ENCODE results near the gene CYP17A1.
"Not testable (repeated sequence)": the region's sequence is repeated elsewhere in the genome, so short reads cannot be mapped to it uniquely, and the experiment has no call there.

Gene CYP17A1

DNA sequence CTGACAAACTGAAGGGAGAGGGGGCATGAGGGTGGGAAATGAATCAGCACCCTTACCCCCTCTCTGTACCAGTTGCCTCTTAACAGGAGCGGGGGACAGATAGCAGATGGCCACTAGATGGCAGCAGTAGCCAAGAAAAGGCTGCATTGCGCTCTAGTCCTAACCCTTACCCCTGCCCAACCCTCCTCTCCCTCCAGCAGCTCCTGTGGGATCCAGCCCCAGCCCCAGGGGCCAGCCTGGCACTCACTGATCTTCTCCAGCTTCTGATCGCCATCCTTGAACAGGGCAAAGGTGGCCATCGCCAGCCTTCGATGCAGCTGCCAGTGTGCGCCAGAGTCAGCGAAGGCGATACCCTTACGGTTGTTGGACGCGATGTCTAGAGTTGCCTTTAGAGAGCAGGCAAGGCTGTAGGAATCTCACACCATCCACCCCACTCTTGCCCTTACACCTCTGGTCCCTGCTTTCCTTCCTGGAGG is 2.2 kb downstream of the CYP17A1 start:
- peak; percentile 85 for DNase-seq

DNA sequence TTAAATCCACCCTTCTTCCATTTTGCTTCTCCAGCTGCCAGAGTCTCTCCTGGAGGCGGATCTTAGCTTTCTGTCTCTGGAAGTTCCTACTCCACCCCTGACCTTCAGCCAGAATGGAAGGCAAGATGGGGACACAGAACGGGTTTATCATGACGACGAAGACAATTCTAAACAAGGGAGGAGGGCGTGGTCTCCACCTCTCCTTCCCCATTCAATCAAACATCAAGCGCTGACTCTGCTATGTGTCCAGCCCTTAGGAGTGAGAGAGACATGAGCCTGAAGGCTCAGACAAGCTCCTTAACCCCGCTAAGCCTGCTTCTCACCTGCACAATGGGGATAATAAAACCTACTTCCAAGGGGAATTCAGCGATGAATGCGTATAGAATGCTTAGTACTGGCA is 3.1 kb downstream of the CYP17A1 start:
- peak; percentile 23 for DNase-seq

GRCh38 chr10:102832987-102833386 is 4.2 kb downstream of the CYP17A1 start:
- no peak for DNase-seq

- DNase-seq, result no peak
Measured at GRCh38 chr10:102832248-102832647, 5.0 kb downstream of the CYP17A1 start.

DNA sequence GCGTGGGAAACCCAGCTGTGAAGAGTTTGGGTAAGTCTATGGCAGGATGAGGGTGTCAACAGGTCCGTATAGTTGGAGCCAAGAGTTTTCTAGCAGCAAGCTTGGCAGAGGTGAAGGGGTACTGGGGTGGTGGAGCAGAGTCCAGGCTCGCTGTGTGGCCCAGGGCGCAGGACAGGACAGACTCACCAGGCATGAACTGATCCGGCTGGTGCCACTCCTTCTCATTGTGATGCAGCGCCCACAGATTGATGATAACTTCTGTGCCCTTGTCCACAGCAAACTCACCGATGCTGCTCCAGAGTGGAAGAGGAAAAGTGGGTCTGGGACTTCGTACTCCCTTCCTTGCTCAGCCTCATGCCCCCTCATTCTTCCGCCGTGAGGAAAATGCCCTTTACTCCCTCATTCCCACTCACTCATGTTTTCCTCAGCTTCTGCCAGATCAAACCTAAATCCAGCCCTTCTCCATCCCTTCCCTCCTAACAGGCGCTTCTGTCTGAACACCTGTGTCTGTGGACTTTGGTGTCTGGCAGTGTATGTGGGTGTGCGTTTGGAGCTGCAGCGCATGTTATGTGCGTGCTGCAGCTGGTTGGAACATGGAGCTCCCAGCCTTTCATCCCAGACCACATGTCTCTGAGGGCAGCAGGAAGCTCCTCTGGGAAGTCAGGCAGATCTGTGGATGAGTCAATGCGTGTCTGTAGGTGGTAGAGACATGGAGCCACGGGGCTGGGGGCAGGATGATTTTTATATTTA is 5.7 kb downstream of the CYP17A1 start:
- no peak for DNase-seq

GRCh38 chr10:102827597-102827975 is 9.6 kb downstream of the CYP17A1 start:
- DNase-seq, result no peak

GRCh38 chr10:102826148-102826796 is 10.9 kb downstream of the CYP17A1 start:
- no peak for DNase-seq

- DNase-seq, result no peak
Measured at GRCh38 chr10:102824664-102825063, 12.5 kb downstream of the CYP17A1 start.

- no peak for DNase-seq
Measured at GRCh38 chr10:102822222-102822621, 15.0 kb downstream of the CYP17A1 start.

GRCh38 chr10:102820008-102820407 is 17.2 kb downstream of the CYP17A1 start:
- DNase-seq, result not testable (repeated sequence)

GRCh38 chr10:102819054-102819453 is 18.2 kb downstream of the CYP17A1 start:
- no peak for DNase-seq

- no peak for DNase-seq
Measured at GRCh38 chr10:102817175-102817574, 20.0 kb downstream of the CYP17A1 start.

DNA sequence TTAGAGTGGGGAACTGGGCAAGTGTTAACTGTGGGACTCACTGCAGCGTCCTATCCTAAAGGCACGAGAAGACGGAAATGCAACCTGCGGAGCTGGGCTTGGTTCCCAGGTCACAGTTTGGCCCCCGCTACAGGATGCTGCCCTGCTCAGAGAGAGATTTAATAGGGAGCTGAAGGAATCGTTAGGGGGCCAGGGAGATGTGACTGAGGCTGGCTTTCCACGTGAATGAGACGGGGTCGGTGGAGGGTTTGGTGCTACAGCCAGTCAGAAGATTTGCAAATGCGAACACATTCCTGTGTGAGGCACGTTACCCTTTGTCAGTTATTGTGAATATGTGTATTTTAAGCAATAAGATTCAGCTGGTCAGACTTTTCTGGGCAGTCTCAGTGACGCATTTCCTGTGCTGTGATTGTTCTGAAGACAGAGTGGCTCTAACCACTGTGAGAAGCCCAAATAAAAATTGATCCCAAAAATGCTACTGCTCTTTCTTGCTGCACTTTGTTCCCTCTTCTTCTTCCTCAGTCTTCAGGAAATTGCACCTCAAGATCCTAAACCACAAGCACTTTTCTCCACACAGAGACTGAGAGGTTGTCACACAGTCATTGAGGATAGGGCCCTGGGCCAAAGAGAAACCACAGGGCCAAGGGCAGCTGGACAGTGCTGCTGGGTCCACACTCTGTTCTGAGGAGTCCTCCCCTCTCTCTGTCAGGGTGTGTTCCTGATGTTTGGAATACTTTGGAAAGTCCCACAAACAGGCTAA is 21.2 kb downstream of the CYP17A1 start:
- no peak for DNase-seq

DNA sequence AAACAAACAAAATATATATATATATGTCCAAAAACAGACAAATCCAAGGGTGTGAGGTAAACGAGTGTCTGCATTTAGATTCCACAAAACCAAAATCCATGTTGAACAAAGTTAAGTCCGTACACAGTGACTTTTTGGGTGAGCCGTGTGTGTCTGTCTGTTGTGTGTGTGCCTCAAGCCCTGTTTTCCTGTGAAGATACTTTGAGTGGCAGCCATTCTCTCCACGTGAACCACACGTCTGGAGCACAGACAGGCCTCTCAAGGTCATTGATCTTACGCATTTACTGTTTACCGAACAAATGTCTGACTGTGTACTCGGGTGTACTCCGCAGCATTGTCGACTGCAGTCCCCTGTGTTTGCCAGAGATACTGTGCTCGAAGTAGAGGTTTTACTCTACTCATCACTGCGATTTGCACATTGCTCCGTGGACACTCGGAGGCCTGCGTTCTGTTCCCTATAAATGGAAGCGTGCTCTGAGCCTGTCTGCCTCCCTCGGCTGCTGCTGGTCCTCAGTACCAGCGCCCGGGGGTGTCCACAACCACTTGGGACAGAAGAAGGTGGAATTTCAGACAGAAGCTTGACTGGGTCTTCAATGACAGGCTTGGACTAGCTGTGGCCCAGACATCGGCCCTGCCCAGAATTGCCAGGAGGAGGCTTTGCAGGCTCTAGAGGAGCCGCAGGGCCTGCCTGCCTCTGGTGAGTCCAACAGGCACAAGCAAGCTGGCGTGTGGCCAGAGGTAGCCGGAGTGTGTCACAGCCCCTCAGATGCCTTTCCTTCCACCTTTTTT is 22.1 kb downstream of the CYP17A1 start:
- no peak for DNase-seq

- DNase-seq, result peak; percentile 65
Measured at GRCh38 chr10:102814453-102814871, 22.8 kb downstream of the CYP17A1 start.

DNA sequence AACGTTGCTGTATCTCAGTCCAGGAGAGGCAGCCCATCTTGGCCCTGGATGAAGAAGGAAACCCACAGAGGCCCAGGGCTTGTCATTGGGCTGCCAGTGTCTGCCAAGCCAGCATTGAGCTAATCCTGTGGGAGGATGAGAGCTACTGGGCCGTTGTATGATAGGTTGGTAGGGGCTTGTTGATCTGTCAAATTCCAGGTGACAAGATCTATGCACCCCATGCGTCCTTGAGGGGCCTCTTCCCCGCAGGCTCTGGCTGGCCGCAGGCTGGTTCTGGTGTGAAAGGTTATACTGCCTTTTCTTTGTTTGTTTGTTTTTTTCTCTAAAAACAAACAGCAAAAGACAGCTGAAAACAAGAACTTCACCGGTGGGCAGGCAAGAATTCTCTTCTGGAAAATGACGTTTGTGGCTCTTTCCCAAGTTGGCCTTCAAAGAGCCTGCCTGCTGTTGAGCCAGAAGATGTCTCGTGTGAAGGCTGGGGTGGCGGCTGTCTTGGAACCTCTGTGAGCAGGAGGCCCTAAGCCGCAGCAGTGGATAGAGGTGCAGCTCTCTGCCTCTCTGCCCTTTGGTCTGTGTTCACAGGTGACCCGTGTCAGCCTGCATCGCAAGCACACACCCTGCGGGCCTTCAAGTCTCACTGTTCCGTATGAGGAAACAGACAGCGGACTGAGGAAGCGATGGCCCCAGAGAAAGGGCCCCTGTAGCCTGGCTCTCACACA is 23.3 kb downstream of the CYP17A1 start:
- no peak for DNase-seq

DNA sequence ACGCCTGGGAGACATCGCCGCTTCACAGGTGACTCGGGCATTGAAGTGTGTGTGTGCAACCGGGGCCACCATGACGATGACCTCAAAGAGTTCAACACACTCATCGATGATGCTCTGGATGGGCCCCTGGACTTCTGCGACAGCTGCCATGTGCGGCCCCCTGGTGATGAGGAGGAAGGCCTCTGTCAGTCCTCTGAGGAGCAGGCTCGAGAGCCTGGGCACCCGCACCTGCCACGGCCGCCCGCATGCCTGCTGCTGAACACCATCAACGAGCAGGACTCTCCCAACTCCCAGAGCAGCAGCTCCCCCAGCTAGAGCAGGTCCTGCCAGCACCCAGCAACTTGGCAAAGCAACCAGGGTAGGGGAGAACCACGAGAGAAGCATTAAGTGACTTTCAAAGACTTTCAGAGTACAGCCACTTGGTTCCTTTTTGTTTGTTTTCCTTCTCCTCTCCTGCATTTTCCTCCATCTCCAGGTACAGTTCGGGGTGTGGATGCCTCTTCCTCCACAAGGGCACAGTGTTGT is 24.1 kb downstream of the CYP17A1 start:
- DNase-seq, result no peak

DNA sequence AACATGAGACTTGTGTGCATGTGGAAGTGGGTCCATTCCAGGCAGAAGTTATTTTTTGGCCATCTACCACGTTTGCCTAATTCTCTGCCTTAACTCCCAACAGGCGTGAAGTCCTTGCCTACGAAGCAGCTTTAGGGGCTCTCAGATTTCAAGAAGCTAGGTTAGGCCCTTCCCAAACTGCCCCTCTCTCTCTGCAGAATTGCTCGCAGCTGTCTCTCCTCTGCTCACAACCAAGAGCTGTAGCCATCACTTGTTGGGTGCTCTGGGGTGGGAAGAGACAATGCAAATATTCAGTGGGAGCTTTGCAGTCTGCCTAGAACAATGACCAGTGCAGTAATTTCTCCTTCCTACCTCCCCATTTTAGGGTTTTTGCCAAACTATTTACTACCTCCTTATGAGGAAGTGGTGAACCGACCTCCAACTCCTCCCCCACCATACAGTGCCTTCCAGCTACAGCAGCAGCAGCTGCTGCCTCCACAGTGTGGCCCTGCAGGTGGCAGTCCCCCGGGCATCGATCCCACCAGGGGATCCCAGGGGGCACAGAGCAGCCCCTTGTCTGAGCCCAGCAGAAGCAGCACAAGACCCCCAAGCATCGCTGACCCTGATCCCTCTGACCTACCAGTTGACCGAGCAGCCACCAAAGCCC is 24.9 kb downstream of the CYP17A1 start:
- DNase-seq, result no peak

DNA sequence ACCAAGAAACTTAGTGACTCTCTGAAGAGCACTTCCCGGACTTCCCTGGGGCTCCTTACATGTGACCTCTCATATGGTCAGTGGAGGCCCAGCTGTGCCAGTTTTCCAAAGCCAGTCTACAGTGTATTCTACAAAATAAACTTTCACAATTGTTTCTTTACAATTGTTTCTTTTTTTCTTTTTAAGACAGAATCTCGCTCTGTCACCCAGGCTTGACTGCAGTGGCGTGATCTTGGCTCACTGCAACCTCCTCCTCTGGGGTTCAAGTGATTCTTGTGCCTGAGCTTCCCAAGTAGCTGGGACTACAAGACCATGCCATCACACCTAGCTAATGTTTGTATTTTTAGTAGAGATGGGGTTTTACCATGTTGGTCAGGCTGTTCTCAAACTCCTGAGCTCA is 25.9 kb downstream of the CYP17A1 start:
- no peak for DNase-seq

DNA sequence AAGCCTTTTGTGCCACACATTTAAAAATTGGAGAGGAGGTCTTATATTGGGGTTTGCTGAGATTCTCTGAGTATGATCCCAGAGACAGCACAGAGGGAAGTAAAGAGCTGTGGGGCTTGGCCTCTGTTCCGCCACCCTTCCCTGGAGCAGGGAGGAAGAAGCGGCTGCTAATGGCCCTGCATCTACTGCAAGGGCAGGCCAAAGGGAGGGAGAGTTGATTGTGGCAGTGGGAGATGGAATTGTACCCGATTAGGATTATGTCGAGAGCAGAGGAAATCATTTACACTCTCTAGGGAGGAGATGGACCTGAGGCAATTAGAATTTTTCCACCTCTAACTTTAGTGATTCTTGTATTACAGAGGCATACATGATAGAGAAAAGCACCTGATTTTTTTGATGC is 28.8 kb downstream of the CYP17A1 start:
- no peak for DNase-seq

DNA sequence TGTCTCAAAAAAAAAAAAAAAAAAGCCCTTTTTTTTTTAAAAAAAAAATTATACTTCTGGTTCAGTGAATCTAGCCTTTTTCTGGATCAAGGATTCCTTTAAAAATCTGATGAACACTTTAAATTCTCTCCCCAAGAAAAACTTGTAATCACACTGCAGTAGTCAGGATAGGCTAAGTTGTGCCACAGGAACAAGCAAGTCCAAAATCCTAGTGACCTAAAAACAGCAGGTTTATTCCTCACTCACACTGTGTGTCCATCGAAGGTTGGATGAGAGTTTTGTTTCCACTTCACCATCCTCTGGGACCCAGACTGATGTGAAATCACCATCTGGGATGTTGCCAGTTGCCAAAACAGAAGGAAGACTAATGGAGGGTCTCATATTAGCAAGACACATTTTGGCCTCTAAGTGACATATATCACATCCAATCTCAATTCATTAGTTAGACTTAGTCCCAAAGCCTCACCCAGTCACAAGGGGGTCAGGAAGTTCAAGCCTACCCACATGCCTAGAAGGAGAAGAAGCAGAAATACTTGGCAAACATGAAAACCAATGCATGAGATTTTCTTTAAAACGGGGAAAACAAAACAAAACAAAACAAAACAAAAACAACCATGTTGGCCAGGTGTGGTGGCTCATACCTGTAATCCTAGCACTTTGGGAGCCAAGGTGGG is 32.7 kb downstream of the CYP17A1 start:
- DNase-seq, result no peak

Data from hematopoietic multipotent progenitor cell treated with erythropoietin and hydrocortisone succinate and interleukin-3 and kit ligand, for 8 days (in vitro differentiated cells).